SU-DHL-6 (cell line): ENCODE results near the gene MRTFB.

Experiments used
- EZH2phosphoT487 ChIP-seq: fragments of 200-600 bp; sonication (generic), shearing (Covaris generic); conservative IDR thresholded peaks from 2 replicates; pipeline ENCODE4 v1.6.1; 2018; ENCODE audit warnings: mild to moderate bottlenecking, antibody characterized with exemption, low read length, moderate library complexity, mixed read lengths
- TF ChIP-seq, protein P1 (sequence below): fragments of 200-600 bp; sonication (generic); IDR thresholded peaks from one replicate; pipeline ENCODE4 v1.5.1; 2017; ENCODE audit warnings: antibody characterized with exemption, mild to moderate bottlenecking, low read length, moderate library complexity; ENCODE audit not compliant: insufficient read depth, poor library complexity, severe bottlenecking

GRCh38 chr16:14119799-14120198, 48.7 kb downstream of the MRTFB start:
- TF ChIP-seq, protein P1, sequence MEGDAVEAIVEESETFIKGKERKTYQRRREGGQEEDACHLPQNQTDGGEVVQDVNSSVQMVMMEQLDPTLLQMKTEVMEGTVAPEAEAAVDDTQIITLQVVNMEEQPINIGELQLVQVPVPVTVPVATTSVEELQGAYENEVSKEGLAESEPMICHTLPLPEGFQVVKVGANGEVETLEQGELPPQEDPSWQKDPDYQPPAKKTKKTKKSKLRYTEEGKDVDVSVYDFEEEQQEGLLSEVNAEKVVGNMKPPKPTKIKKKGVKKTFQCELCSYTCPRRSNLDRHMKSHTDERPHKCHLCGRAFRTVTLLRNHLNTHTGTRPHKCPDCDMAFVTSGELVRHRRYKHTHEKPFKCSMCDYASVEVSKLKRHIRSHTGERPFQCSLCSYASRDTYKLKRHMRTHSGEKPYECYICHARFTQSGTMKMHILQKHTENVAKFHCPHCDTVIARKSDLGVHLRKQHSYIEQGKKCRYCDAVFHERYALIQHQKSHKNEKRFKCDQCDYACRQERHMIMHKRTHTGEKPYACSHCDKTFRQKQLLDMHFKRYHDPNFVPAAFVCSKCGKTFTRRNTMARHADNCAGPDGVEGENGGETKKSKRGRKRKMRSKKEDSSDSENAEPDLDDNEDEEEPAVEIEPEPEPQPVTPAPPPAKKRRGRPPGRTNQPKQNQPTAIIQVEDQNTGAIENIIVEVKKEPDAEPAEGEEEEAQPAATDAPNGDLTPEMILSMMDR: no peak
- no peak for TF ChIP-seq EZH2phosphoT487
